ENCODE results near the gene ARHGAP26.

Gene ARHGAP26

DNA sequence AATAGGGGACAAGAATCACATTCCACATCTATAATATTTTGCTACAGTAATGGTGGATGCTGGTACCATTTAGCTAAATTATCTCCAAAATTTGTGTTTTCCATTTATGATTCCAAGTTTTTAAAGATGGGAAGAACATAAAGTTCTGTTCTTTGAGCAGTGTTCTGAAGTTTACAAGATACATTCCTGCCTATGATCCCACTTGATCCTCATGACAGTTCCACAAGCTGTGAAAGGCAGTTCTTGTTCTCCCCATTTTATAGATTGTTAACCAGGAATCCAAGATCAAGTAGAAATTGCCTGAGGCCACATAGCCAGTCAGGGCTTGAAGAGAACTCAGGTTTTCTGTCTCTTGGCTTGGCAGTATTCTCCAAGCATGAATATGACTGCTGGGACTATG lies 376.0 kb downstream of the ARHGAP26 start:
- TF ChIP-seq FOXP2 (optimal IDR thresholded peaks at IDR 0.05; ENCODE audit: borderline replicate concordance, extremely low read depth, extremely low read length, insufficient read depth) (no peak), TAF1 (IDR thresholded peaks at IDR 0.05; ENCODE audit: borderline replicate concordance, insufficient read depth, low read length) (no peak), SIN3A (IDR thresholded peaks at IDR 0.05; ENCODE audit: borderline replicate concordance, insufficient read depth, low read length) (no peak), POLR2AphosphoS5 (IDR thresholded peaks at IDR 0.05; ENCODE audit: low read depth, low read length) (no peak)
- TF ChIP-seq, protein P1, sequence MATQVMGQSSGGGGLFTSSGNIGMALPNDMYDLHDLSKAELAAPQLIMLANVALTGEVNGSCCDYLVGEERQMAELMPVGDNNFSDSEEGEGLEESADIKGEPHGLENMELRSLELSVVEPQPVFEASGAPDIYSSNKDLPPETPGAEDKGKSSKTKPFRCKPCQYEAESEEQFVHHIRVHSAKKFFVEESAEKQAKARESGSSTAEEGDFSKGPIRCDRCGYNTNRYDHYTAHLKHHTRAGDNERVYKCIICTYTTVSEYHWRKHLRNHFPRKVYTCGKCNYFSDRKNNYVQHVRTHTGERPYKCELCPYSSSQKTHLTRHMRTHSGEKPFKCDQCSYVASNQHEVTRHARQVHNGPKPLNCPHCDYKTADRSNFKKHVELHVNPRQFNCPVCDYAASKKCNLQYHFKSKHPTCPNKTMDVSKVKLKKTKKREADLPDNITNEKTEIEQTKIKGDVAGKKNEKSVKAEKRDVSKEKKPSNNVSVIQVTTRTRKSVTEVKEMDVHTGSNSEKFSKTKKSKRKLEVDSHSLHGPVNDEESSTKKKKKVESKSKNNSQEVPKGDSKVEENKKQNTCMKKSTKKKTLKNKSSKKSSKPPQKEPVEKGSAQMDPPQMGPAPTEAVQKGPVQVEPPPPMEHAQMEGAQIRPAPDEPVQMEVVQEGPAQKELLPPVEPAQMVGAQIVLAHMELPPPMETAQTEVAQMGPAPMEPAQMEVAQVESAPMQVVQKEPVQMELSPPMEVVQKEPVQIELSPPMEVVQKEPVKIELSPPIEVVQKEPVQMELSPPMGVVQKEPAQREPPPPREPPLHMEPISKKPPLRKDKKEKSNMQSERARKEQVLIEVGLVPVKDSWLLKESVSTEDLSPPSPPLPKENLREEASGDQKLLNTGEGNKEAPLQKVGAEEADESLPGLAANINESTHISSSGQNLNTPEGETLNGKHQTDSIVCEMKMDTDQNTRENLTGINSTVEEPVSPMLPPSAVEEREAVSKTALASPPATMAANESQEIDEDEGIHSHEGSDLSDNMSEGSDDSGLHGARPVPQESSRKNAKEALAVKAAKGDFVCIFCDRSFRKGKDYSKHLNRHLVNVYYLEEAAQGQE (IDR thresholded peaks at IDR 0.05; ENCODE audit: insufficient read depth in 1 of 2, low read depth in 2 of 2, low read length in 2 of 2), result no peak

DNA sequence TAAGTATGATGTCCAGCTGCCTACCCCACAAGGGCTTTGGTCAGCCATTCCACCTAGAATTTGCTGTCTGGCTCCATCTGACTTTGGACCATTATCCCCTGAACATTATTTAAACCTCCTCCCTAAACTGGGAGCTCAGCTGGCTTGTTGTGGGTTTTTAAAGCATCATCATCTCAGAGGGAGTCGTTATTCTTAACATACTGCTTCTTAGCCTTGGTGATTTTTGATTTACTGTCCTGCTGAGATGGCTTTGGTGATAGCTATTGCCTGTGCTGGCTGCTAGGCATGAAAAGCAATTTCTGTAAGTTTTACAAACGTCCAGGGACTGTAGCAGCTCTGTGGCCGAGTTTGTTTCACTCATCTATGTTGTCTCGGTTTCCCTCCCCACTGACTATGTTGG lies 377.2 kb downstream of the ARHGAP26 start:
- TF ChIP-seq POLR2AphosphoS5 (IDR thresholded peaks at IDR 0.05; ENCODE audit: low read depth, low read length), result no peak
- no peak for TF ChIP-seq FOXP2 (optimal IDR thresholded peaks at IDR 0.05; ENCODE audit: borderline replicate concordance, extremely low read depth, extremely low read length, insufficient read depth)
- no peak for TF ChIP-seq SIN3A (IDR thresholded peaks at IDR 0.05; ENCODE audit: borderline replicate concordance, insufficient read depth, low read length)
- TF ChIP-seq TAF1 (IDR thresholded peaks at IDR 0.05; ENCODE audit: borderline replicate concordance, insufficient read depth, low read length), result no peak
- TF ChIP-seq, protein P1 (IDR thresholded peaks at IDR 0.05; ENCODE audit: insufficient read depth in 1 of 2, low read depth in 2 of 2, low read length in 2 of 2), result no peak

DNA sequence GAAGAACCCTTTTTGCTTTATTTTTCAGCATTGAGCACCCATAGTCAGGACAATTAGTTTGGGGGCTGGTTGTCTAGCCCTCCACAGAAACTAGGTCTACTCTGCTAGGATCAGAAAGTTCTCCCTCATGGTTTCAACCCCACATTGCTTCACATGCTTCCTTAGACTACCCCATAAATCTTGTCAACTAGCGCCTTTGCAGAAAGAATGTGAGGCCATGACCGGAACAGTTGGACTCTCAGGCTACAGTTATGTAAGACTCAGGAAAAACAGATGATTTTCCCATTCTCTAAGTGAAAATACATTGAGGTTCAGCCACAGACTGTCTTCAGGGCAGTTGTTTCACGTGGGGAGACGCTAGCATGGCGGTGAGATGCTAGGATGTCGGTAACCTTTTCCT lies 377.7 kb downstream of the ARHGAP26 start:
- no peak for TF ChIP-seq FOXP2 (optimal IDR thresholded peaks at IDR 0.05; ENCODE audit: borderline replicate concordance, extremely low read depth, extremely low read length, insufficient read depth)
- TF ChIP-seq, protein P1 (IDR thresholded peaks at IDR 0.05; ENCODE audit: insufficient read depth in 1 of 2, low read depth in 2 of 2, low read length in 2 of 2), result no peak
- TF ChIP-seq SIN3A (IDR thresholded peaks at IDR 0.05; ENCODE audit: borderline replicate concordance, insufficient read depth, low read length), result no peak
- TF ChIP-seq POLR2AphosphoS5 (IDR thresholded peaks at IDR 0.05; ENCODE audit: low read depth, low read length), result no peak
- no peak for TF ChIP-seq TAF1 (IDR thresholded peaks at IDR 0.05; ENCODE audit: borderline replicate concordance, insufficient read depth, low read length)

DNA sequence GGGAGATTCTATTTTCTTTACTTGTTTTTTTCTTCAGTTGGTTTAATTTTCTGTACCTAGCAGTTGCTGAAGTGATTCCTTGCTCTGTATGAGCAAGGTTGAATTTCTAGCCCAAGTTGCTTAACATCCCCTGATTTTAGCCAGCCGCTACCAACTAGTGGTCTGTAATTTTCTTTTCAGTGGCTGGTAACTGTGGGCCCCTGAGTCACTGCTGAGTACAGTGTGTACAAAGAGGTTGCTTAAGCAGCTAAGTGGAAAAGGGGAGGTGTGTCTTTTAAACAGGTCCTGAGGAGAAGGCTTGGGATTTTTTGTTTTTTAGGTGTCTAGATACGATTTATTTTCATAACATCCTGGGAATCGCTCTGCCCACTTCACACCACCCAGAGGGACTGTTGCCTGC lies 378.6 kb downstream of the ARHGAP26 start:
- TF ChIP-seq POLR2AphosphoS5 (IDR thresholded peaks at IDR 0.05; ENCODE audit: low read depth, low read length) (no peak), SIN3A (IDR thresholded peaks at IDR 0.05; ENCODE audit: borderline replicate concordance, insufficient read depth, low read length) (no peak), FOXP2 (optimal IDR thresholded peaks at IDR 0.05; ENCODE audit: borderline replicate concordance, extremely low read depth, extremely low read length, insufficient read depth) (no peak), TAF1 (IDR thresholded peaks at IDR 0.05; ENCODE audit: borderline replicate concordance, insufficient read depth, low read length) (no peak)
- TF ChIP-seq, protein P1 (IDR thresholded peaks at IDR 0.05; ENCODE audit: insufficient read depth in 1 of 2, low read depth in 2 of 2, low read length in 2 of 2), result no peak

DNA sequence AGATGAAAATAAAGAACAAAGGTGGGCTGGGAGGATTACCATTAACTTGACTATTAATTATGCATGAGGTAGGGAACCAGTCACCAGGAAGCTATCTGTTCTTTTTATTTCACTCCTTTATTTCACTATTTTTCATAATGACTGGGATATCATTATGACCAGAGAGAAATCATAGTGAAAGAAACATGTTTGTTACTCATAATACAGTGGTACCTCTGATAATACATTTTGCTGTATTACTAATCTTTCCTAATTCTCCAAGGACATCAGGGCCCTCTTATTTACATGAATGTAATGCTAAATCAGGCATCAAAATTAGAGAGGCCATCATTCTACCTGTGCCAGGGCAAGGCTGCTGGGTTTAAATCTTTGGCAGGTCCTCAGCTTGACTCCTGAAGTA lies 379.6 kb downstream of the ARHGAP26 start:
- no peak for TF ChIP-seq POLR2AphosphoS5 (IDR thresholded peaks at IDR 0.05; ENCODE audit: low read depth, low read length)
- no peak for TF ChIP-seq SIN3A (IDR thresholded peaks at IDR 0.05; ENCODE audit: borderline replicate concordance, insufficient read depth, low read length)

Measured in PFSK-1 (cell line).